ENCODE measurements around the gene RANBP2. TPM values are rescaled to one million over a fixed set of nuclear protein-coding genes. Genes with fewer than 3 reads are reported as not detected.

RANBP2 gene
- total and polyA plus RNA-seq, 2 donors (not counting 1 experiment from before 2014, with no cell fraction given): 4.4 to 67.0 TPM

DNA sequence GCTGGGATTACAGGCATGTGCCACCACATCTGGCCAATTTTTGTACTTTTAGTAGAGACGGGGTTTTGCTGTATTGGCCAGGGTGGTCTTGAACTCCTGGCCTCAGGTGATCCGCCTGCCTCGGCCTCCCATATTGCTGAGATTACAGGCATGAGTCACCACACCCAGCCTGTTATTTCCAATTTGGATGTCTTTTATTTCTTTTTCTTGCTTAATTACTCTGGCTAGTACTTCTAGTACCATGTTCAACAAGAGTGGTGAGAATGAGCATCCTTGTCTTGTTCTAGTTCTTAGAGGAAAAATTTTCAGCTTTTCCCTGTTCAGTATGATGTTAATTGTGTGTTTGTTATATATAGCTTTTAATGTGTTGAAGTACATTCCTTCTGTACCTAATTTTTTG lies 90.7 kb downstream of the RANBP2 start:
- H2AFZ ChIP-seq (ENCODE audit: insufficient read depth, low read depth, low read length, poor library complexity, severe bottlenecking): no peak overlapping the region
- H3K4me2 ChIP-seq (replicated peaks; ENCODE audit: low read depth, low read length, poor library complexity, severe bottlenecking): no peak overlapping the region
- no peak overlapping the region for H3K27ac Mint-ChIP-seq
- CTCF ChIA-PET: no interaction called here
- no peak overlapping the region for H3K9ac ChIP-seq (ENCODE audit: low read length)
- H3K9me3 ChIP-seq (ENCODE audit: control extremely low read depth in 1 of 3, control insufficient read depth in 2 of 3, insufficient read depth in 1 of 3, low read length in 2 of 3): peaks cover 3 to 13% (median 5%) of the 10 kb centered on the region in 3 donors
- no peaks in the 10 kb centered on the region for H3K4me1 ChIP-seq (ENCODE audit: control insufficient read depth in 2 of 2, insufficient read depth in 2 of 2, low read length in 2 of 2)
- H3K27me3 Mint-ChIP-seq: no peaks in the 10 kb centered on the region
- intact Hi-C loops (cut with micrococcal nuclease): no loop called here
- no peak for TF ChIP-seq EZH2 (IDR thresholded peaks at IDR 0.05; ENCODE audit: borderline replicate concordance, insufficient read depth, low read depth, low read length, poor library complexity, severe bottlenecking)
- TF ChIP-seq, protein P1, sequence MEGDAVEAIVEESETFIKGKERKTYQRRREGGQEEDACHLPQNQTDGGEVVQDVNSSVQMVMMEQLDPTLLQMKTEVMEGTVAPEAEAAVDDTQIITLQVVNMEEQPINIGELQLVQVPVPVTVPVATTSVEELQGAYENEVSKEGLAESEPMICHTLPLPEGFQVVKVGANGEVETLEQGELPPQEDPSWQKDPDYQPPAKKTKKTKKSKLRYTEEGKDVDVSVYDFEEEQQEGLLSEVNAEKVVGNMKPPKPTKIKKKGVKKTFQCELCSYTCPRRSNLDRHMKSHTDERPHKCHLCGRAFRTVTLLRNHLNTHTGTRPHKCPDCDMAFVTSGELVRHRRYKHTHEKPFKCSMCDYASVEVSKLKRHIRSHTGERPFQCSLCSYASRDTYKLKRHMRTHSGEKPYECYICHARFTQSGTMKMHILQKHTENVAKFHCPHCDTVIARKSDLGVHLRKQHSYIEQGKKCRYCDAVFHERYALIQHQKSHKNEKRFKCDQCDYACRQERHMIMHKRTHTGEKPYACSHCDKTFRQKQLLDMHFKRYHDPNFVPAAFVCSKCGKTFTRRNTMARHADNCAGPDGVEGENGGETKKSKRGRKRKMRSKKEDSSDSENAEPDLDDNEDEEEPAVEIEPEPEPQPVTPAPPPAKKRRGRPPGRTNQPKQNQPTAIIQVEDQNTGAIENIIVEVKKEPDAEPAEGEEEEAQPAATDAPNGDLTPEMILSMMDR (IDR thresholded peaks at IDR 0.05): no peak
- H3K27ac ChIP-seq (ENCODE audit: low read length in 2 of 2): no peak overlapping the region
- POLR2A ChIA-PET: no interaction called here
- H3K36me3 ChIP-seq (replicated peaks in 1 of 2; ENCODE audit: control extremely low read depth in 1 of 2, control insufficient read depth in 1 of 2, extremely low read depth in 1 of 2, insufficient read depth in 2 of 2, low read length in 1 of 2): peaks cover 7 to 20% of the 10 kb centered on the region in 2 experiments
- no peaks in the 10 kb centered on the region for H3K4me1 Mint-ChIP-seq
- WGBS (ENCODE audit: insufficient coverage): 100% methylated on average over 3 of the region's 3 CpGs
- no peaks in the 10 kb centered on the region for H4K20me1 ChIP-seq (ENCODE audit: control insufficient read depth, insufficient read depth, low read length, poor library complexity, severe bottlenecking)
- ATAC-seq (ENCODE audit: low read depth) (no peak), DNase-seq (no peak)
- no peak overlapping the region for H3K4me3 ChIP-seq (ENCODE audit: control extremely low read depth in 1 of 5, extremely low read depth in 1 of 5, insufficient read depth in 1 of 5, low read depth in 2 of 5, low read length in 4 of 5)
- no peaks in the 10 kb centered on the region for H3K79me2 ChIP-seq (ENCODE audit: control insufficient read depth, insufficient read depth, low read length)
- H3K9me3 Mint-ChIP-seq (ENCODE audit: insufficient read depth): peaks cover 8% of the 10 kb centered on the region
- no peak overlapping the region for H3K4me3 Mint-ChIP-seq
- no peaks in the 10 kb centered on the region for H3K27me3 ChIP-seq (replicated peaks in 1 of 4; ENCODE audit: control extremely low read depth in 1 of 4, control insufficient read depth in 3 of 4, insufficient read depth in 4 of 4, low read length in 3 of 4)

DNA sequence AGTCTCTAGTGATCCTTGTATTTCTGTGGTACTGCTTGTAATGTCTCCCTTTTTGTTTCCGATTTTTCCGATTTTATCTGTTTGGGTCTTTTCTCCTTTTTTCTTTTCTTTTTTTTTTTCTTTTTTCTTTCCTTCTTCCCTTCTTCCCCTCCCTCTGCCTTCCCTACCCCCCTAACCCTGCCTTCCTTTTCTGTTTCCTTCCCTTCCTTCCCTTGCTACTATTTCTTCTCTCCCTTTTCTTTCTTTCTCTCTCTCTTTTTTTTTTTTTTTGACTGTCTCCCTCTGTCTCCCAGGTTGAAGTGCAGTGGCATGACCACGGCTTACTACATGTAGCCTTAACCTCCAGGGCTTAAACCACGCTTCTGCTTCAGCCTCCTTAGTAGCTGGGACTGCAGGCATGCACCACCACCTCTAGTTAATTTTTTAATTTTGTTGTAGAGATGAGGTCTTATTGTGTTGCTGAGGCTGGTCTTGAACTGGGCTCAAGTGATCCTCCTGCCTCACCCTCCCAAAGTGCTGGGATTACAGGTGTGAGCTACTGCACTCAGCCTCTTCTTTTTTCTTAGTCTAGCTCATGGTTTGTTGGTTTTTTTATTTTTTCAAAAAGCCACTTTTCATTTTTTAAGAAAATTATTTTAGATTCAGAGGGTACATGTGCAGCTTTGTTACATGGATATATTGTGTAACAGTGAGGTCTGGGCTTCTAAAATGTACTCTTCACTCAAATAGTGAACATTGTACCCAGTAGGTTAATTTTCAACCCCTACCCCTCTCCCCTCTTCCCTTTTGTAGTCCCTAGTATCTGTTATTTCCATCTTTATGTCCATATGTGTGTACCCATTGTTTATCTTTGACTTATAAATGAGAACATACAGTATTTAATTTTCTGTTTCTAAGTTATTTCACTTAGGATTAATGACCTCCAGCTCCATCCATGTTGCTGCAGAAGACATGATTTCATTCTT lies 92.0 kb downstream of the RANBP2 start:
- ATAC-seq (ENCODE audit: low read depth) (no peak), DNase-seq (no peak)
- POLR2A ChIA-PET: no interaction called here
- no peak overlapping the region for H2AFZ ChIP-seq (ENCODE audit: insufficient read depth, low read depth, low read length, poor library complexity, severe bottlenecking)
- H4K20me1 ChIP-seq (ENCODE audit: control insufficient read depth, insufficient read depth, low read length, poor library complexity, severe bottlenecking): no peaks in the 10 kb centered on the region
- H3K4me3 ChIP-seq (ENCODE audit: control extremely low read depth in 1 of 5, extremely low read depth in 1 of 5, insufficient read depth in 1 of 5, low read depth in 2 of 5, low read length in 4 of 5): no peak overlapping the region
- no peak overlapping the region for H3K27ac ChIP-seq (ENCODE audit: low read length in 2 of 2)
- Mint-ChIP-seq H3K9me3 (ENCODE audit: insufficient read depth) (peaks cover 8% of the 10 kb centered on the region), H3K27ac (no peak overlapping the region), H3K4me1 (no peaks in the 10 kb centered on the region), H3K27me3 (no peaks in the 10 kb centered on the region), H3K4me3 (no peak overlapping the region)
- TF ChIP-seq, protein P1 (IDR thresholded peaks at IDR 0.05): no peak
- TF ChIP-seq EZH2 (IDR thresholded peaks at IDR 0.05; ENCODE audit: borderline replicate concordance, insufficient read depth, low read depth, low read length, poor library complexity, severe bottlenecking): no peak
- no peaks in the 10 kb centered on the region for H3K27me3 ChIP-seq (replicated peaks in 1 of 4; ENCODE audit: control extremely low read depth in 1 of 4, control insufficient read depth in 3 of 4, insufficient read depth in 4 of 4, low read length in 3 of 4)
- peaks cover 3 to 13% (median 5%) of the 10 kb centered on the region in 3 donors for H3K9me3 ChIP-seq (ENCODE audit: control extremely low read depth in 1 of 3, control insufficient read depth in 2 of 3, insufficient read depth in 1 of 3, low read length in 2 of 3)
- H3K4me1 ChIP-seq (ENCODE audit: control insufficient read depth in 2 of 2, insufficient read depth in 2 of 2, low read length in 2 of 2): no peaks in the 10 kb centered on the region
- CTCF ChIA-PET: no interaction called here
- WGBS (ENCODE audit: insufficient coverage): no CpG with 5 or more reads among the region's 4 CpGs
- peaks cover 7 to 18% of the 10 kb centered on the region in 2 experiments for H3K36me3 ChIP-seq (replicated peaks in 1 of 2; ENCODE audit: control extremely low read depth in 1 of 2, control insufficient read depth in 1 of 2, extremely low read depth in 1 of 2, insufficient read depth in 2 of 2, low read length in 1 of 2)
- no peak overlapping the region for H3K9ac ChIP-seq (ENCODE audit: low read length)
- intact Hi-C loops (cut with micrococcal nuclease): no loop called here
- H3K79me2 ChIP-seq (ENCODE audit: control insufficient read depth, insufficient read depth, low read length): no peaks in the 10 kb centered on the region
- no peak overlapping the region for H3K4me2 ChIP-seq (replicated peaks; ENCODE audit: low read depth, low read length, poor library complexity, severe bottlenecking)

Measured in B cell (primary cell).